GM23338 (cell line): ENCODE measurements around the gene CHAT. TPM values are rescaled to one million over a fixed set of nuclear protein-coding genes. Genes with fewer than 3 reads are reported as not detected.

ENCODE experiments used
- ATAC-seq: fragments of 200-7000 bp; cut with Tn5 transposase; 3 replicates; pipeline ENCODE4 v1.9.1; 2020
- DNase-seq: peaks from one replicate; pipeline ENCODE4 v3.0.0-alpha.2; 2015; ENCODE audit warnings: low spot score
- H2AFZ ChIP-seq: fragments of 200-600 bp; sonication (generic); 2 replicates; pipeline ENCODE4 v1.8.0; 2016; ENCODE audit warnings: antibody characterized with exemption, mild to moderate bottlenecking, moderate library complexity
- H3F3A ChIP-seq: fragments of 200-600 bp; sonication (generic); replicated peaks from 2 replicates; pipeline ENCODE4 v1.8.0; 2017; ENCODE audit warnings: antibody characterized with exemption, mixed run types, low read depth
- H3K27ac ChIP-seq: fragments of 200-600 bp; sonication (generic); 2 replicates; pipeline ENCODE4 v1.6.1; 2016; ENCODE audit warnings: low read depth
- H3K27me3 ChIP-seq: fragments of 200-600 bp; sonication (generic); 2 replicates; pipeline ENCODE4 v1.8.0; 2016; ENCODE audit warnings: mild to moderate bottlenecking, mixed run types, moderate library complexity; ENCODE audit not compliant: insufficient read depth
- H3K36me3 ChIP-seq: fragments of 200-600 bp; sonication (generic); 2 replicates; pipeline ENCODE4 v1.8.0; 2016; ENCODE audit warnings: mild to moderate bottlenecking; ENCODE audit not compliant: insufficient read depth
- H3K4me1 ChIP-seq: fragments of 200-600 bp; sonication (generic); 2 replicates; pipeline ENCODE4 v1.8.0; 2016; ENCODE audit warnings: mild to moderate bottlenecking, moderate library complexity; ENCODE audit not compliant: insufficient read depth
- H3K4me2 ChIP-seq: fragments of 200-600 bp; sonication (generic); 2 replicates; pipeline ENCODE4 v1.7.1; 2017; ENCODE audit warnings: mixed run types
- H3K4me3 ChIP-seq: fragments of 200-600 bp; sonication (generic); 2 replicates; pipeline ENCODE4 v1.6.1; 2016; ENCODE audit warnings: mixed run types
- H3K79me2 ChIP-seq: fragments of 200-600 bp; sonication (generic); replicated peaks from 2 replicates; pipeline ENCODE4 v1.8.0; 2017; ENCODE audit warnings: mild to moderate bottlenecking; ENCODE audit not compliant: insufficient read depth
- H3K9me2 ChIP-seq: fragments of 200-600 bp; sonication (generic); 2 replicates; pipeline ENCODE4 v1.8.0; 2017; ENCODE audit not compliant: insufficient read depth
- H4K20me1 ChIP-seq: fragments of 200-600 bp; sonication (generic); replicated peaks from 2 replicates; pipeline ENCODE4 v1.8.0; 2017; ENCODE audit warnings: mild to moderate bottlenecking; ENCODE audit not compliant: insufficient read depth
- H3K27ac Mint-ChIP-seq: 2 replicates; pipeline ENCODE4 v1.8.0; 2020; ENCODE audit warnings: inconsistent platforms, mild to moderate bottlenecking, moderate library complexity, mixed read lengths
- H3K27me3 Mint-ChIP-seq: 3 replicates; pipeline ENCODE4 v1.8.0; 2022; ENCODE audit warnings: low read depth, mild to moderate bottlenecking, moderate library complexity, mixed read lengths, inconsistent platforms; ENCODE audit not compliant: insufficient read depth, poor library complexity
- H3K36me3 Mint-ChIP-seq: 3 replicates; pipeline ENCODE4 v1.8.0; 2021; ENCODE audit warnings: low read depth, mild to moderate bottlenecking, inconsistent platforms, moderate library complexity, mixed read lengths
- H3K4me1 Mint-ChIP-seq: 3 replicates; pipeline ENCODE4 v1.8.0; 2020; ENCODE audit warnings: mild to moderate bottlenecking, inconsistent platforms, mixed read lengths
- H3K4me3 Mint-ChIP-seq: 3 replicates; pipeline ENCODE4 v1.8.0; 2021; ENCODE audit warnings: moderate library complexity, mild to moderate bottlenecking, inconsistent platforms, mixed read lengths
- H3K9me3 Mint-ChIP-seq: 3 replicates; pipeline ENCODE4 v1.8.0; 2020; ENCODE audit warnings: moderate library complexity, mild to moderate bottlenecking, inconsistent platforms, mixed read lengths
- CREB1 ChIP-seq: fragments of 250-450 bp; sonication (Bioruptor Pico); IDR thresholded peaks from 2 replicates; pipeline ENCODE4 v1.5.0; 2020; ENCODE audit warnings: low read depth, mild to moderate bottlenecking, moderate library complexity
- EZH2phosphoT487 ChIP-seq: fragments of 200-600 bp; sonication (generic); IDR thresholded peaks from one replicate; pipeline ENCODE4 v1.8.1; 2018; ENCODE audit warnings: antibody characterized with exemption; ENCODE audit not compliant: unreplicated experiment
- JUNB ChIP-seq: IDR thresholded peaks from one replicate; pipeline ENCODE4 v1.6.1; 2016; ENCODE audit warnings: antibody characterized with exemption; ENCODE audit not compliant: unreplicated experiment
- NANOG ChIP-seq: IDR thresholded peaks from 2 replicates; pipeline ENCODE4 v1.6.1; 2016; ENCODE audit warnings: antibody characterized with exemption, borderline replicate concordance
- POLR2AphosphoS5 ChIP-seq: IDR thresholded peaks from 2 replicates; pipeline ENCODE4 v1.6.1; 2016; ENCODE audit warnings: antibody characterized with exemption, low read depth
- ZNF114 ChIP-seq: fragments of 250-450 bp; sonication (Bioruptor Pico); IDR thresholded peaks from 2 replicates; pipeline ENCODE4 v1.5.0; 2020; ENCODE audit warnings: mild to moderate bottlenecking, moderate library complexity
- polyA plus RNA-seq: library from polyadenylated mRNA; unstranded; fragments of >200 nt; fragmentation: Nextera tagmentation; extraction: Ambion mirVana; gene quantifications from 2 replicates; pipeline ENCODE4 v1.2.1, GENCODE V29; 2016
- total RNA-seq: library from RNA; depleted of rRNA; stranded (reverse); fragments of >200 nt; shearing (Covaris generic); gene quantifications from 2 replicates; pipeline ENCODE4 v1.2.3, GENCODE V29; 2014
- TF ChIP-seq, protein P1 (sequence below): fragments of 250-450 bp; sonication (Bioruptor Pico); IDR thresholded peaks from 2 replicates; pipeline ENCODE4 v1.5.0; 2020; ENCODE audit warnings: mild to moderate bottlenecking, moderate library complexity
- TF ChIP-seq, protein P2 (sequence below), 2 experiments: fragments of 200-600 bp in 1 of 2; sonication (generic) in 1 of 2; conservative IDR thresholded peaks; 2 replicates each; pipeline versions ENCODE4 v1.5.1 to v1.6.1; 2016 to 2017; ENCODE audit warnings: antibody characterized with exemption in 2 of 2, low read depth in 2 of 2, mild to moderate bottlenecking in 2 of 2, moderate library complexity in 1 of 2

The CHAT gene
- total and polyA plus RNA-seq, 2 experiments from 2014 or later: not detected

GRCh38 chr10:49666054-49666615 is 52.3 kb downstream of the CHAT start:
- Histone ChIP-seq H3K9me2 (no peaks in the 10 kb centered on the region), H3K27me3 (peaks cover 9% of the 10 kb centered on the region; the same call in 1 of the 2 replicates), H2AFZ (no peak overlapping the region), H3K4me3 (no peak overlapping the region), H3K79me2 (no peaks in the 10 kb centered on the region), H3K4me1 (no peaks in the 10 kb centered on the region; the same call in 1 of the 2 replicates), H3K4me2 (no peak overlapping the region), H3K27ac (no peak overlapping the region), H4K20me1 (no peaks in the 10 kb centered on the region), H3F3A (no peaks in the 10 kb centered on the region), H3K36me3 (no peaks in the 10 kb centered on the region)
- no peak overlapping the region for H3K27ac Mint-ChIP-seq
- H3K27me3 Mint-ChIP-seq: peaks cover 7% of the 10 kb centered on the region
- H3K36me3 Mint-ChIP-seq: no peaks in the 10 kb centered on the region
- H3K4me3 Mint-ChIP-seq: no peak overlapping the region
- ATAC-seq: no peak
- peaks cover 7% of the 10 kb centered on the region for H3K4me1 Mint-ChIP-seq
- no peaks in the 10 kb centered on the region for H3K9me3 Mint-ChIP-seq
- TF ChIP-seq, protein P1, sequence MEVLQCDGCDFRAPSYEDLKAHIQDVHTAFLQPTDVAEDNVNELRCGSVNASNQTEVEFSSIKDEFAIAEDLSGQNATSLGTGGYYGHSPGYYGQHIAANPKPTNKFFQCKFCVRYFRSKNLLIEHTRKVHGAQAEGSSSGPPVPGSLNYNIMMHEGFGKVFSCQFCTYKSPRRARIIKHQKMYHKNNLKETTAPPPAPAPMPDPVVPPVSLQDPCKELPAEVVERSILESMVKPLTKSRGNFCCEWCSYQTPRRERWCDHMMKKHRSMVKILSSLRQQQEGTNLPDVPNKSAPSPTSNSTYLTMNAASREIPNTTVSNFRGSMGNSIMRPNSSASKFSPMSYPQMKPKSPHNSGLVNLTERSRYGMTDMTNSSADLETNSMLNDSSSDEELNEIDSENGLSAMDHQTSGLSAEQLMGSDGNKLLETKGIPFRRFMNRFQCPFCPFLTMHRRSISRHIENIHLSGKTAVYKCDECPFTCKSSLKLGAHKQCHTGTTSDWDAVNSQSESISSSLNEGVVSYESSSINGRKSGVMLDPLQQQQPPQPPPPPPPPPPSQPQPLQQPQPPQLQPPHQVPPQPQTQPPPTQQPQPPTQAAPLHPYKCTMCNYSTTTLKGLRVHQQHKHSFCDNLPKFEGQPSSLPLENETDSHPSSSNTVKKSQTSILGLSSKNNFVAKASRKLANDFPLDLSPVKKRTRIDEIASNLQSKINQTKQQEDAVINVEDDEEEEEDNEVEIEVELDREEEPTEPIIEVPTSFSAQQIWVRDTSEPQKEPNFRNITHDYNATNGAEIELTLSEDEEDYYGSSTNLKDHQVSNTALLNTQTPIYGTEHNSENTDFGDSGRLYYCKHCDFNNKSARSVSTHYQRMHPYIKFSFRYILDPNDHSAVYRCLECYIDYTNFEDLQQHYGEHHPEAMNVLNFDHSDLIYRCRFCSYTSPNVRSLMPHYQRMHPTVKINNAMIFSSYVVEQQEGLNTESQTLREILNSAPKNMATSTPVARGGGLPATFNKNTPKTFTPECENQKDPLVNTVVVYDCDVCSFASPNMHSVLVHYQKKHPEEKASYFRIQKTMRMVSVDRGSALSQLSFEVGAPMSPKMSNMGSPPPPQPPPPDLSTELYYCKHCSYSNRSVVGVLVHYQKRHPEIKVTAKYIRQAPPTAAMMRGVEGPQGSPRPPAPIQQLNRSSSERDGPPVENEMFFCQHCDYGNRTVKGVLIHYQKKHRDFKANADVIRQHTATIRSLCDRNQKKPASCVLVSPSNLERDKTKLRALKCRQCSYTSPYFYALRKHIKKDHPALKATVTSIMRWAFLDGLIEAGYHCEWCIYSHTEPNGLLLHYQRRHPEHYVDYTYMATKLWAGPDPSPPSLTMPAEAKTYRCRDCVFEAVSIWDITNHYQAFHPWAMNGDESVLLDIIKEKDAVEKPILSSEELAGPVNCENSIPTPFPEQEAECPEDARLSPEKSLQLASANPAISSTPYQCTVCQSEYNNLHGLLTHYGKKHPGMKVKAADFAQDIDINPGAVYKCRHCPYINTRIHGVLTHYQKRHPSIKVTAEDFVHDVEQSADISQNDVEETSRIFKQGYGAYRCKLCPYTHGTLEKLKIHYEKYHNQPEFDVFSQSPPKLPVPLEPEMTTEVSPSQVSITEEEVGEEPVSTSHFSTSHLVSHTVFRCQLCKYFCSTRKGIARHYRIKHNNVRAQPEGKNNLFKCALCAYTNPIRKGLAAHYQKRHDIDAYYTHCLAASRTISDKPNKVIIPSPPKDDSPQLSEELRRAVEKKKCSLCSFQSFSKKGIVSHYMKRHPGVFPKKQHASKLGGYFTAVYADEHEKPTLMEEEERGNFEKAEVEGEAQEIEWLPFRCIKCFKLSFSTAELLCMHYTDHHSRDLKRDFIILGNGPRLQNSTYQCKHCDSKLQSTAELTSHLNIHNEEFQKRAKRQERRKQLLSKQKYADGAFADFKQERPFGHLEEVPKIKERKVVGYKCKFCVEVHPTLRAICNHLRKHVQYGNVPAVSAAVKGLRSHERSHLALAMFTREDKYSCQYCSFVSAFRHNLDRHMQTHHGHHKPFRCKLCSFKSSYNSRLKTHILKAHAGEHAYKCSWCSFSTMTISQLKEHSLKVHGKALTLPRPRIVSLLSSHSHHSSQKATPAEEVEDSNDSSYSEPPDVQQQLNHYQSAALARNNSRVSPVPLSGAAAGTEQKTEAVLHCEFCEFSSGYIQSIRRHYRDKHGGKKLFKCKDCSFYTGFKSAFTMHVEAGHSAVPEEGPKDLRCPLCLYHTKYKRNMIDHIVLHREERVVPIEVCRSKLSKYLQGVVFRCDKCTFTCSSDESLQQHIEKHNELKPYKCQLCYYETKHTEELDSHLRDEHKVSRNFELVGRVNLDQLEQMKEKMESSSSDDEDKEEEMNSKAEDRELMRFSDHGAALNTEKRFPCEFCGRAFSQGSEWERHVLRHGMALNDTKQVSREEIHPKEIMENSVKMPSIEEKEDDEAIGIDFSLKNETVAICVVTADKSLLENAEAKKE: no peak
- TF ChIP-seq, protein P2, sequence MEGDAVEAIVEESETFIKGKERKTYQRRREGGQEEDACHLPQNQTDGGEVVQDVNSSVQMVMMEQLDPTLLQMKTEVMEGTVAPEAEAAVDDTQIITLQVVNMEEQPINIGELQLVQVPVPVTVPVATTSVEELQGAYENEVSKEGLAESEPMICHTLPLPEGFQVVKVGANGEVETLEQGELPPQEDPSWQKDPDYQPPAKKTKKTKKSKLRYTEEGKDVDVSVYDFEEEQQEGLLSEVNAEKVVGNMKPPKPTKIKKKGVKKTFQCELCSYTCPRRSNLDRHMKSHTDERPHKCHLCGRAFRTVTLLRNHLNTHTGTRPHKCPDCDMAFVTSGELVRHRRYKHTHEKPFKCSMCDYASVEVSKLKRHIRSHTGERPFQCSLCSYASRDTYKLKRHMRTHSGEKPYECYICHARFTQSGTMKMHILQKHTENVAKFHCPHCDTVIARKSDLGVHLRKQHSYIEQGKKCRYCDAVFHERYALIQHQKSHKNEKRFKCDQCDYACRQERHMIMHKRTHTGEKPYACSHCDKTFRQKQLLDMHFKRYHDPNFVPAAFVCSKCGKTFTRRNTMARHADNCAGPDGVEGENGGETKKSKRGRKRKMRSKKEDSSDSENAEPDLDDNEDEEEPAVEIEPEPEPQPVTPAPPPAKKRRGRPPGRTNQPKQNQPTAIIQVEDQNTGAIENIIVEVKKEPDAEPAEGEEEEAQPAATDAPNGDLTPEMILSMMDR (conservative IDR thresholded peaks at IDR 0.05; ENCODE audit: low read depth in 2 of 2): no peak
- TF ChIP-seq EZH2phosphoT487 (no peak), POLR2AphosphoS5 (no peak), CREB1 (CRISPR knock-in tag) (no peak), ZNF114 (CRISPR knock-in tag) (no peak), NANOG (no peak), JUNB (no peak)
- DNase-seq: no peak
